NB4 (cell line): ENCODE results near the gene ALX4.

Experiments
- DNase-seq: peaks from one replicate; pipeline ENCODE4 v3.0.0; 2010; ENCODE audit warnings: low read depth
- H3K4me3 ChIP-seq: one replicate; pipeline ENCODE4 v1.5.1; 2011; ENCODE audit warnings: mild to moderate bottlenecking, low read depth, low read length, moderate library complexity
- CTCF ChIP-seq: IDR thresholded peaks from one replicate; pipeline ENCODE4 v1.5.1; 2012; ENCODE audit warnings: low read depth, low read length
- MAX ChIP-seq: IDR thresholded peaks from 2 replicates; pipeline ENCODE4 v1.6.1; 2011; ENCODE audit warnings: low read depth, low read length
- MYC ChIP-seq: IDR thresholded peaks from 2 replicates; pipeline ENCODE4 v1.6.1; 2011; ENCODE audit warnings: low read depth, low read length
- POLR2A ChIP-seq: IDR thresholded peaks from 2 replicates; pipeline ENCODE4 v1.6.1; 2011; ENCODE audit warnings: mild to moderate bottlenecking; ENCODE audit not compliant: insufficient read length; ENCODE audit errors: extremely low read depth

Gene ALX4

GRCh38 chr11:44312876-44313275, 2.9 kb upstream of the ALX4 start:
- no peak overlapping the region for H3K4me3 ChIP-seq
- TF ChIP-seq MYC, result no peak
- TF ChIP-seq CTCF, result no peak
- TF ChIP-seq POLR2A, result no peak
- no peak for TF ChIP-seq MAX
- DNase-seq, result no peak

- no peak for DNase-seq
- no peak overlapping the region for H3K4me3 ChIP-seq
- TF ChIP-seq CTCF, result no peak
- no peak for TF ChIP-seq POLR2A
- TF ChIP-seq MAX, result no peak
- no peak for TF ChIP-seq MYC
These were observed 1.7 kb upstream of the ALX4 start for GRCh38 chr11:44311339-44312261.

GRCh38 chr11:44310463-44311272, 729 bp upstream of the ALX4 start:
- no peak for DNase-seq

GRCh38 chr11:44310206-44310462, 195 bp upstream of the ALX4 start:
- no peak for DNase-seq
- TF ChIP-seq CTCF (no peak), MAX (no peak), MYC (no peak), POLR2A (no peak)
- H3K4me3 ChIP-seq, result no peak overlapping the region

More at GRCh38 chr11:44310463-44311272, 729 bp upstream of the ALX4 start:
- TF ChIP-seq MAX, result no peak
- no peak overlapping the region for H3K4me3 ChIP-seq

GRCh38 chr11:44308923-44309477, 939 bp downstream of the ALX4 start:
- TF ChIP-seq MAX (no peak), POLR2A (no peak), CTCF (no peak), MYC (no peak)
- H3K4me3 ChIP-seq, result no peak overlapping the region
- no peak for DNase-seq
